WTC11 (cell line): ENCODE measurements around the gene COL4A3. TPM values are rescaled to one million over a fixed set of nuclear protein-coding genes. Genes with fewer than 3 reads are reported as not detected.

ENCODE experiments used
- ATAC-seq: fragments of 200-7000 bp; cut with Tn5 transposase; 2 replicates; pipeline ENCODE4 v1.10.0; 2021; ENCODE audit warnings: mild to moderate bottlenecking, moderate library complexity
- CTCF ChIA-PET: fragments of 300-600 bp; sonication (Branson Sonifier 250); formaldehyde crosslinking; loops from one replicate; lab custom pipeline; 2021; ENCODE audit warnings: antibody characterized with exemption; lab: Charles Lee
- POLR2A ChIA-PET: fragments of 350-600 bp; sonication (Branson Sonifier 250); formaldehyde crosslinking; loops from one replicate; lab custom pipeline; 2021; ENCODE audit warnings: antibody characterized with exemption; lab: Charles Lee
- DNase-seq: peaks from one replicate; pipeline ENCODE4 v3.0.0; 2021; ENCODE audit warnings: low spot score
- H3K27ac Mint-ChIP-seq: 2 replicates; pipeline ENCODE4 v1.8.0; 2021; ENCODE audit warnings: mixed read lengths
- H3K27me3 Mint-ChIP-seq: 2 replicates; pipeline ENCODE4 v1.8.0; 2021; ENCODE audit warnings: low read depth, mild to moderate bottlenecking, moderate library complexity, mixed read lengths
- H3K36me3 Mint-ChIP-seq: 2 replicates; pipeline ENCODE4 v1.8.0; 2021; ENCODE audit warnings: mixed read lengths
- H3K4me1 Mint-ChIP-seq: 2 replicates; pipeline ENCODE4 v1.8.0; 2022; ENCODE audit warnings: mixed read lengths
- H3K4me3 Mint-ChIP-seq: 2 replicates; pipeline ENCODE4 v1.8.0; 2021; ENCODE audit warnings: mild to moderate bottlenecking, moderate library complexity, mixed read lengths
- H3K9me3 Mint-ChIP-seq: 2 replicates; pipeline ENCODE4 v1.8.0; 2021; ENCODE audit warnings: mixed read lengths
- EMX1 ChIP-seq: fragments of 250-450 bp; sonication (Bioruptor Pico); IDR thresholded peaks from 2 replicates; pipeline ENCODE4 v1.8.0; 2021; ENCODE audit warnings: mild to moderate bottlenecking
- FOXJ3 ChIP-seq: sonication (generic); formaldehyde crosslinking; IDR thresholded peaks from 2 replicates; pipeline ENCODE4 v1.9.0; 2021; ENCODE audit warnings: missing genetic modification reagents, mild to moderate bottlenecking, borderline replicate concordance
- FOXP1 ChIP-seq: sonication (generic); formaldehyde crosslinking; IDR thresholded peaks from 2 replicates; pipeline ENCODE4 v1.8.0; 2022; ENCODE audit warnings: missing genetic modification reagents, mild to moderate bottlenecking, moderate library complexity, borderline replicate concordance
- GTF2I ChIP-seq: fragments of 250-450 bp; sonication (Bioruptor Pico); conservative IDR thresholded peaks from 2 replicates; pipeline ENCODE4 v1.4.0; 2021; ENCODE audit warnings: mild to moderate bottlenecking
- JUN ChIP-seq: sonication (generic); formaldehyde crosslinking; IDR thresholded peaks from 2 replicates; pipeline ENCODE4 v1.8.0; 2023; ENCODE audit warnings: mild to moderate bottlenecking, missing genetic modification reagents
- NFATC4 ChIP-seq: fragments of 250-450 bp; sonication (Bioruptor Pico); IDR thresholded peaks from 2 replicates; pipeline ENCODE4 v1.9.0; 2021; ENCODE audit warnings: mild to moderate bottlenecking
- NFYB ChIP-seq: sonication (generic); formaldehyde crosslinking; conservative IDR thresholded peaks from 2 replicates; pipeline ENCODE4 v1.8.0; 2022; ENCODE audit warnings: low read depth, missing genetic modification reagents
- NR2C2 ChIP-seq: sonication (generic); formaldehyde crosslinking; IDR thresholded peaks from 2 replicates; pipeline ENCODE4 v1.8.0; 2022; ENCODE audit warnings: mild to moderate bottlenecking, missing genetic modification reagents
- ZBTB21 ChIP-seq: sonication (generic); formaldehyde crosslinking; IDR thresholded peaks from 2 replicates; pipeline ENCODE4 v1.8.1; 2023; ENCODE audit warnings: mild to moderate bottlenecking, missing genetic modification reagents, borderline replicate concordance
- total RNA-seq: library from RNA; stranded (reverse); gene quantifications from 3 replicates; pipeline ENCODE4 v1.2.3, GENCODE V29; 2021
- TF ChIP-seq, protein P1 (sequence below): sonication (generic); formaldehyde crosslinking; IDR thresholded peaks from 2 replicates; pipeline ENCODE4 v1.8.1; 2023; ENCODE audit warnings: mild to moderate bottlenecking, missing genetic modification reagents
- TF ChIP-seq, protein P2 (sequence below): sonication (generic); formaldehyde crosslinking; IDR thresholded peaks from 2 replicates; pipeline ENCODE4 v1.8.0; 2023; ENCODE audit warnings: mild to moderate bottlenecking, missing genetic modification reagents
- TF ChIP-seq, protein P3 (sequence below): sonication (generic); formaldehyde crosslinking; IDR thresholded peaks from 2 replicates; pipeline ENCODE4 v1.8.1; 2023; ENCODE audit warnings: mild to moderate bottlenecking, missing genetic modification reagents, moderate library complexity
- TF ChIP-seq, protein P4 (sequence below): sonication (generic); formaldehyde crosslinking; IDR thresholded peaks from 2 replicates; pipeline ENCODE4 v1.8.1; 2022; ENCODE audit warnings: low read depth, missing genetic modification reagents, borderline replicate concordance
- TF ChIP-seq, protein P5 (sequence below): fragments of 250-450 bp; sonication (Bioruptor Pico); IDR thresholded peaks from 2 replicates; pipeline ENCODE4 v1.9.0; 2021; ENCODE audit warnings: moderate library complexity, mild to moderate bottlenecking, inconsistent platforms, borderline replicate concordance
- TF ChIP-seq, protein P6 (sequence below): sonication (generic); formaldehyde crosslinking; IDR thresholded peaks from 2 replicates; pipeline ENCODE4 v1.8.0; 2022; ENCODE audit warnings: mild to moderate bottlenecking, missing genetic modification reagents
- TF ChIP-seq, protein P7 (sequence below): fragments of 250-450 bp; sonication (Bioruptor Pico); IDR thresholded peaks from 2 replicates; pipeline ENCODE4 v1.9.0; 2021; ENCODE audit warnings: mild to moderate bottlenecking
- TF ChIP-seq, protein P8 (sequence below): sonication (generic); formaldehyde crosslinking; IDR thresholded peaks from 2 replicates; pipeline ENCODE4 v1.8.1; 2023; ENCODE audit warnings: mild to moderate bottlenecking, moderate library complexity, missing genetic modification reagents
- TF ChIP-seq, protein P9 (sequence below): fragments of 250-450 bp; sonication (Bioruptor Pico); conservative IDR thresholded peaks from 2 replicates; pipeline ENCODE4 v1.9.0; 2021; ENCODE audit warnings: mild to moderate bottlenecking

The COL4A3 gene
- total RNA-seq, 1 experiment from 2014 or later: 0.90 TPM

DNA sequence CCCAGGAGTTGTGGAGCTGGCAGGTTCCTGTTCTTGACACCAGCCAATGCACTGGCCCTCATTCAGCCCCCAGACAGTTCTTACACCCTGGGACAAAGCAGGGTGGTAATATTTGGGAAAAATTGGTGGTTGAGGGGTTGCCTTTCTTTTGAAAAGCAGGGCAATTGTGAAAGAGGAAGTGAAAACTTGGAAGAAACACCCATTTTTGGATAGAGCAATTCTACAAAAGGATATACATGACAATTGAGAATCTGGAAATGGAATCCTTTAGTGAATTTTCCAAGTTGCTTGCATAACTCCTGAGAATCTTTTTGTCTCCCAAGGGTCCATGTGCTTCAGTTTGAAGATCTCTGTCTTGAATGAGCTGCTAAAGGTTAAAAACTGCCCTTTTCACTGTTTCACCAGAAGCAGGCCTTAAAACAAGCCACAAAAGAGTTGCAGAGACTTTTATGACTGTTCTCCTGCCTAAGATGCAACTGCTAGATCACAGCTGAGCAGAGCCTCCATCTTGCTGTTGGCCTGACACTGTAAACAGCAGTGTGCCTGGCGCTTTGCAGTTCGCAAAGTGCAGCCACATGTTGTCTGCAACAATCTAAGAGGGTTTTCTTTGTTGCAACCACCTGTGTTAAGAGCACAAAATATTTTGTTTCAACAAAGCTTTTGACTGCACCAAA, 12.2 kb upstream of the COL4A3 start:
- Mint-ChIP-seq H3K4me3 (no peak overlapping the region), H3K4me1 (peaks cover 24% of the 10 kb centered on the region), H3K9me3 (peaks cover 21% of the 10 kb centered on the region), H3K36me3 (peaks cover 5% of the 10 kb centered on the region), H3K27ac (no peak overlapping the region), H3K27me3 (no peaks in the 10 kb centered on the region)
- no peak for ATAC-seq
- TF ChIP-seq NFYB (CRISPR knock-in tag) (no peak), NFATC4 (CRISPR knock-in tag) (no peak), ZBTB21 (CRISPR knock-in tag) (no peak), FOXP1 (no peak), EMX1 (no peak), JUN (CRISPR knock-in tag) (no peak), FOXJ3 (CRISPR knock-in tag) (no peak), GTF2I (CRISPR knock-in tag) (no peak), NR2C2 (no peak)
- TF ChIP-seq, protein P1, sequence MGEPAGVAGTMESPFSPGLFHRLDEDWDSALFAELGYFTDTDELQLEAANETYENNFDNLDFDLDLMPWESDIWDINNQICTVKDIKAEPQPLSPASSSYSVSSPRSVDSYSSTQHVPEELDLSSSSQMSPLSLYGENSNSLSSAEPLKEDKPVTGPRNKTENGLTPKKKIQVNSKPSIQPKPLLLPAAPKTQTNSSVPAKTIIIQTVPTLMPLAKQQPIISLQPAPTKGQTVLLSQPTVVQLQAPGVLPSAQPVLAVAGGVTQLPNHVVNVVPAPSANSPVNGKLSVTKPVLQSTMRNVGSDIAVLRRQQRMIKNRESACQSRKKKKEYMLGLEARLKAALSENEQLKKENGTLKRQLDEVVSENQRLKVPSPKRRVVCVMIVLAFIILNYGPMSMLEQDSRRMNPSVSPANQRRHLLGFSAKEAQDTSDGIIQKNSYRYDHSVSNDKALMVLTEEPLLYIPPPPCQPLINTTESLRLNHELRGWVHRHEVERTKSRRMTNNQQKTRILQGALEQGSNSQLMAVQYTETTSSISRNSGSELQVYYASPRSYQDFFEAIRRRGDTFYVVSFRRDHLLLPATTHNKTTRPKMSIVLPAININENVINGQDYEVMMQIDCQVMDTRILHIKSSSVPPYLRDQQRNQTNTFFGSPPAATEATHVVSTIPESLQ (CRISPR knock-in tag): no peak
- TF ChIP-seq, protein P2, sequence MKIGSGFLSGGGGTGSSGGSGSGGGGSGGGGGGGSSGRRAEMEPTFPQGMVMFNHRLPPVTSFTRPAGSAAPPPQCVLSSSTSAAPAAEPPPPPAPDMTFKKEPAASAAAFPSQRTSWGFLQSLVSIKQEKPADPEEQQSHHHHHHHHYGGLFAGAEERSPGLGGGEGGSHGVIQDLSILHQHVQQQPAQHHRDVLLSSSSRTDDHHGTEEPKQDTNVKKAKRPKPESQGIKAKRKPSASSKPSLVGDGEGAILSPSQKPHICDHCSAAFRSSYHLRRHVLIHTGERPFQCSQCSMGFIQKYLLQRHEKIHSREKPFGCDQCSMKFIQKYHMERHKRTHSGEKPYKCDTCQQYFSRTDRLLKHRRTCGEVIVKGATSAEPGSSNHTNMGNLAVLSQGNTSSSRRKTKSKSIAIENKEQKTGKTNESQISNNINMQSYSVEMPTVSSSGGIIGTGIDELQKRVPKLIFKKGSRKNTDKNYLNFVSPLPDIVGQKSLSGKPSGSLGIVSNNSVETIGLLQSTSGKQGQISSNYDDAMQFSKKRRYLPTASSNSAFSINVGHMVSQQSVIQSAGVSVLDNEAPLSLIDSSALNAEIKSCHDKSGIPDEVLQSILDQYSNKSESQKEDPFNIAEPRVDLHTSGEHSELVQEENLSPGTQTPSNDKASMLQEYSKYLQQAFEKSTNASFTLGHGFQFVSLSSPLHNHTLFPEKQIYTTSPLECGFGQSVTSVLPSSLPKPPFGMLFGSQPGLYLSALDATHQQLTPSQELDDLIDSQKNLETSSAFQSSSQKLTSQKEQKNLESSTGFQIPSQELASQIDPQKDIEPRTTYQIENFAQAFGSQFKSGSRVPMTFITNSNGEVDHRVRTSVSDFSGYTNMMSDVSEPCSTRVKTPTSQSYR (CRISPR knock-in tag): no peak
- TF ChIP-seq, protein P3, sequence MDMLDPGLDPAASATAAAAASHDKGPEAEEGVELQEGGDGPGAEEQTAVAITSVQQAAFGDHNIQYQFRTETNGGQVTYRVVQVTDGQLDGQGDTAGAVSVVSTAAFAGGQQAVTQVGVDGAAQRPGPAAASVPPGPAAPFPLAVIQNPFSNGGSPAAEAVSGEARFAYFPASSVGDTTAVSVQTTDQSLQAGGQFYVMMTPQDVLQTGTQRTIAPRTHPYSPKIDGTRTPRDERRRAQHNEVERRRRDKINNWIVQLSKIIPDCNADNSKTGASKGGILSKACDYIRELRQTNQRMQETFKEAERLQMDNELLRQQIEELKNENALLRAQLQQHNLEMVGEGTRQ (CRISPR knock-in tag): no peak
- TF ChIP-seq, protein P4, sequence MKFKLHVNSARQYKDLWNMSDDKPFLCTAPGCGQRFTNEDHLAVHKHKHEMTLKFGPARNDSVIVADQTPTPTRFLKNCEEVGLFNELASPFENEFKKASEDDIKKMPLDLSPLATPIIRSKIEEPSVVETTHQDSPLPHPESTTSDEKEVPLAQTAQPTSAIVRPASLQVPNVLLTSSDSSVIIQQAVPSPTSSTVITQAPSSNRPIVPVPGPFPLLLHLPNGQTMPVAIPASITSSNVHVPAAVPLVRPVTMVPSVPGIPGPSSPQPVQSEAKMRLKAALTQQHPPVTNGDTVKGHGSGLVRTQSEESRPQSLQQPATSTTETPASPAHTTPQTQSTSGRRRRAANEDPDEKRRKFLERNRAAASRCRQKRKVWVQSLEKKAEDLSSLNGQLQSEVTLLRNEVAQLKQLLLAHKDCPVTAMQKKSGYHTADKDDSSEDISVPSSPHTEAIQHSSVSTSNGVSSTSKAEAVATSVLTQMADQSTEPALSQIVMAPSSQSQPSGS (CRISPR knock-in tag): no peak
- TF ChIP-seq, protein P5, sequence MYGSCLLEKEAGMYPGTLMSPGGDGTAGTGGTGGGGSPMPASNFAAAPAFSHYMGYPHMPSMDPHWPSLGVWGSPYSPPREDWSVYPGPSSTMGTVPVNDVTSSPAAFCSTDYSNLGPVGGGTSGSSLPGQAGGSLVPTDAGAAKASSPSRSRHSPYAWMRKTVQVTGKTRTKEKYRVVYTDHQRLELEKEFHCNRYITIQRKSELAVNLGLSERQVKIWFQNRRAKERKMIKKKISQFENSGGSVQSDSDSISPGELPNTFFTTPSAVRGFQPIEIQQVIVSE (CRISPR knock-in tag): no peak
- TF ChIP-seq, protein P6, sequence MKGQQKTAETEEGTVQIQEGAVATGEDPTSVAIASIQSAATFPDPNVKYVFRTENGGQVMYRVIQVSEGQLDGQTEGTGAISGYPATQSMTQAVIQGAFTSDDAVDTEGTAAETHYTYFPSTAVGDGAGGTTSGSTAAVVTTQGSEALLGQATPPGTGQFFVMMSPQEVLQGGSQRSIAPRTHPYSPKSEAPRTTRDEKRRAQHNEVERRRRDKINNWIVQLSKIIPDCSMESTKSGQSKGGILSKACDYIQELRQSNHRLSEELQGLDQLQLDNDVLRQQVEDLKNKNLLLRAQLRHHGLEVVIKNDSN: no peak
- TF ChIP-seq, protein P7, sequence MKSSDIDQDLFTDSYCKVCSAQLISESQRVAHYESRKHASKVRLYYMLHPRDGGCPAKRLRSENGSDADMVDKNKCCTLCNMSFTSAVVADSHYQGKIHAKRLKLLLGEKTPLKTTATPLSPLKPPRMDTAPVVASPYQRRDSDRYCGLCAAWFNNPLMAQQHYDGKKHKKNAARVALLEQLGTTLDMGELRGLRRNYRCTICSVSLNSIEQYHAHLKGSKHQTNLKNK (CRISPR knock-in tag): no peak
- TF ChIP-seq, protein P8, sequence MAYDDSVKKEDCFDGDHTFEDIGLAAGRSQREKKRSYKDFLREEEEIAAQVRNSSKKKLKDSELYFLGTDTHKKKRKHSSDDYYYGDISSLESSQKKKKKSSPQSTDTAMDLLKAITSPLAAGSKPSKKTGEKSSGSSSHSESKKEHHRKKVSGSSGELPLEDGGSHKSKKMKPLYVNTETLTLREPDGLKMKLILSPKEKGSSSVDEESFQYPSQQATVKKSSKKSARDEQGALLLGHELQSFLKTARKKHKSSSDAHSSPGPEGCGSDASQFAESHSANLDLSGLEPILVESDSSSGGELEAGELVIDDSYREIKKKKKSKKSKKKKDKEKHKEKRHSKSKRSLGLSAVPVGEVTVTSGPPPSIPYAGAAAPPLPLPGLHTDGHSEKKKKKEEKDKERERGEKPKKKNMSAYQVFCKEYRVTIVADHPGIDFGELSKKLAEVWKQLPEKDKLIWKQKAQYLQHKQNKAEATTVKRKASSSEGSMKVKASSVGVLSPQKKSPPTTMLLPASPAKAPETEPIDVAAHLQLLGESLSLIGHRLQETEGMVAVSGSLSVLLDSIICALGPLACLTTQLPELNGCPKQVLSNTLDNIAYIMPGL: no peak
- TF ChIP-seq, protein P9, sequence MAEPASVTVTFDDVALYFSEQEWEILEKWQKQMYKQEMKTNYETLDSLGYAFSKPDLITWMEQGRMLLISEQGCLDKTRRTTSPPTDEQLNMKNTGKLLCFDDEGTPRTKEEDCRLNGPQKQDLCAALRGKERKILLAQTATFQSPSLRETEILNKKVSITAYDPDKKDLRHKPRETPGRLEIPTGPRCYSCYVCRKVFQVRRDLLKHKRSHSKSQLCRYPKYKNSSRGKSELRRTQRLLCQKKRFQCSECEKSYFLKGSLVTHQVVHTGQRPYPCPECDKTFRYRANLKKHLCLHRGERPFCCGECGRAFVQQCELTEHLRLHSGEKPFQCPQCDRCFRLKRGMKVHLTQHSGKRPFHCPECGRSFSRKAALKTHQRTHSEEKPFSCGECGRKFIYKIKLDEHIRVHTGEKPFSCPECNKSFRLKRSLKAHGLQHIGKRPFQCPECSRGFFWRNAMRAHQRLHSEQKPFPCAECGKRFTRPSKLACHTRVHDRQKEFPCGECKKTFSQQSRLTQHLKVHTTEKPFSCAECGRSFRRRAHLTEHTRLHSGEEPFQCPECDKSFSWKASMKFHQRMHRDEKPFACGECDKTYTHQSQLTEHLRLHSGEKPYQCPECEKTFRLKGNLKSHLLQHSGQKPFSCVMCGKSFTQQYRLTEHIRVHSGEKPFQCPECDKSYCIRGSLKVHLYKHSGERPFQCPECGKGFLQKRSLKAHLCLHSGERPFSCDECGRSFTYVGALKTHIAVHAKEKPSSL (CRISPR knock-in tag): no peak
- DNase-seq: no peak
- POLR2A ChIA-PET: no interaction called here
- CTCF ChIA-PET: no interaction called here
